HG03097 (cell line): Measurements from ENCODE around the gene DYNLT1.
"Not testable (repeated sequence)": the region's sequence is repeated elsewhere in the genome, so short reads cannot be mapped to it uniquely, and the experiment has no call there.

Experiments used
- ATAC-seq: cut with Tn5 transposase; IDR thresholded peaks from one replicate; pipeline ENCODE4 v1.9.1; 2021; ENCODE audit not compliant: unreplicated experiment, low FRiP score

The DYNLT1 gene

DNA sequence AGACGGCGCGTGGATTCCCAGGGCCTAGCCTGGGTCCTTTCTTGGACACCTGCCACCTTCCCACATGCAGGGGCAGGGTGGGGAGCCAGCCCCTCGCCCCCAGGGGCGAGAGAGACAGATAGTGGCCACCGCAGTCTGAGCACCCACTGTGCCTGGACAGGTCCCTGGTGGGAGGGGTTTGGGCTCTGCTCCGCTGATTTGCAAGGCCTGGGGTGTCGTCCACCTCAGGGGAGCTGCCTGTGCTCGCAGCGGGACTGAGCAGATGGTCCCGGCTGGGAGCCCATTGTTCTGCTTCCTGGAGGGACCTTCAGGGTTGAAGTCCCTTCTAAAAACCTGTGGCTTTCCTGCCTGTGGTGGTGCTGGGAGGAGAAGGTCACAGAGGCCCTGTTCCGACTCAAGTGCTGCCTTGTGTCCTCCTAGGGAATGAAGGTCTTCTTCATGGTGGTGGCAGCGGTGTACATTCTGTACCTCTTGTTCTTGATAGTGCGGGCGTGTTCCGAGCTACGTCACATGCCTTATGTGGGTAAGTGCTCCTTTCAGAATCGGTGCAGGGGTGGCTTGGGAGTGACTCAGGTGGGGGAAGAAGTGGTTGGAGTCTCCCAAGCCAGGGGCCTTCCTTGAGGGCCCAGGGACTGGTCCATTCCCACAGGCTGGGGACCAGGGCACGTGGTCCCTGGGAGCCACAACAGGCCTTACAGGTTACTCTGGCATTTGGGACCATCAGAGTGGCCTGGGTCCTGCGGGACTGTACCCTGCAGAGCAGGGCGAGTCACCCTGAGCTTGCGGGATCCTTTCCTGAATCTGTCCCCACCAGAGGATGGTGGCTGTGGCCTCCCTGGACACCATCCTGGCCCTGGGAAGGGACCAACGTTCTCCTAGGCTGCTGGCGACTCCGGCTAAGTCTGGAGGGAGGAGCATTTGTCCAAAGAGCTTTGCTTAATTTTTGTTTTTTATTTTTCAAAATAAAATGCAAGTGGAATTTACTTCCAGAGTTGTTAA is 19.6 kb downstream of the DYNLT1 start:
- ATAC-seq: no peak

- no peak for ATAC-seq
These were observed 21.9 kb downstream of the DYNLT1 start for GRCh38 chr6:158622545-158623190.

DNA sequence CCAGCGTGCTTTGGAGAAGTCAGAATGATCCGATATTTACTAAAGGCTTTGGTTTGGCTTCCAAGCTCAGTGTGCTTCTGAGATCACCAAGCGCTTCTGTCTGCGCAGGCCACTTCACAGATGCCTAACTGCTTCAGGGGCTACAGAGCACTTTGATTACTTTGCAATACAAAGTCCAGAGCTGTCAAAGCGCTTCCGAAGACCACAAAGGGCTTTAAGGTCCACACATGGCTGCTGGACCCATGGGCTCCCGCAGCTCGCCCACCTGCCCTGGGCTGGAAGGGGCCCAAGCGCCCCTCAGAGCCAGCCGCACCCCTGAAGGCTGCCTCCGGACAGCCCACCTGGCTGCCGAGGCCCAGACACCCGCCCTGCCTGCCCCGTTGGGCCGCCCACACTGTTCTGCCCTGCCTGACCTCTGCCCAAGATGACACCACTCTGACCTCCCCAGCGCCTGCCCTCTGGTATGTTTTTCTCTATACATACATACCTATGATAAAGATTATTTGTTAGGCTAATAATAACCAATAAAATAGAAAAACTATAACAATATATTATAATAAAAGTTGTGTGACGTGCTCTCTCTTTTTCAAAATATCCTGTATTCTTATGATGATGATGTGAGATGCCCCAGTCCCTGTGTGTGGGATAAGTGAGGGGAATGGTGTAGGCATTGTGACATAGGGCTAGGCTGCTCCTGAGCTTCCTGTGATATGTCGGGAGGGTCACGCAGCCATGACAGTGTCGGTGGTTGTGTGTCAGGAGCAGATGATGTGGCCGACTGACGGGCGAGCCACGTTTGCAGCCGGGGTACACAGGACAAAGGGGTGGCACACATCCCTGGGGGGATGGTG is 22.6 kb downstream of the DYNLT1 start:
- no peak for ATAC-seq

DNA sequence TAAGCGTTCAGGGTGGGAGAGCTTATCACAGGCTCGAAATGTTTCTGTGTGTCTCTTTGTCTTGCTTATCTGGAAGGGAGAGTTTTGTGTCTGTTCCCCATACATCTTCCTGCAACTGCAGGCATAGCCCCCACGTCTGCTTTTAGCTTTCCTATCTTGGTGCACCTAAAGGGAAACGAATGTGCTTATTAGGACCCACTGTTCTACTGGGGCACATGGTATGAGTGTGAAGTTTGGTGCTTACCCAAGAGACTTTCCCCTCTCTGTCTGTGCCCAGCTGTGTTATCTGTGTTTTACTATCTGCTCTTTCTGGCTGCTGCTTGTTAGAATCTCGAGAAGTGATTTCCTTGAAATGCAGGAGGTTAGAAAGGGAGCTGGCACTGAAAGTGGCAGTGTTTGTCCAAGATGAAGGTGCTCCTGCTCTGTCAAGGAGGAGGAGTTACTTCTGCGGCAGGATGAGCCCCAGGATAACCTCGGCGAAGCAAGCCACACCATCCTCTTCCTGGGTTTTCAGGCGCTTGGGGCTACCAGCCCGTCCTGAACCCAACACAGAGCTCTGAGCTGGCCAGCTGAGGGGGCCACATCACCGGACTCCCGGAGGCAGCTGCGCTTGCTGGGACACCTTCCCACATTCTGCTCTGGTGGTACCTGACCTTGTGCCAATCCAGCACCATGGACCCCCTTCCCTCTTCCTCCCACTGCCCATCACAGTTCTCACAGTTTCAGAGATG is 23.4 kb downstream of the DYNLT1 start:
- ATAC-seq: no peak

GRCh38 chr6:158619922-158620801 is 24.4 kb downstream of the DYNLT1 start:
- no peak for ATAC-seq

DNA sequence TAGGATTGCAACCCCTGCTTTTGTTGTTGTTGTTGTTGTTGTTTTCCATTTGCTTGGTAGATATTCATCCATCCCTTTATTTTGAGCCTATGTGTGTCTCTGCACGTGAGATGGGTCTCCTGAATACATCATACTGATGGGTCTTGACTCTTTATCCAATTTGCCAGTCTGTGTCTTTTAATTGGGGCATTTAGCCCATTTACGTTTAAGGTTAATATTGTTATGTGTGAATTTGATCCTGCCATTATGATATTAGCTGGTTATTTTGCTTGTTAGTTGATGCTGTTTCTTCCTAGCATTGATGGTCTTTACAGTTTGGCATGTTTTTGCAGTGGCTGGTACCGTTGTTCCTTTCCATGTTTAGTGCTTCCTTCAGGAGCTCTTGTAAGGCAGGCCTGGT is 26.3 kb downstream of the DYNLT1 start:
- ATAC-seq: not testable (repeated sequence)

- ATAC-seq: not testable (repeated sequence)
These were observed 29.9 kb downstream of the DYNLT1 start for GRCh38 chr6:158614606-158615005.

- no peak for ATAC-seq
These were observed 32.8 kb downstream of the DYNLT1 start for GRCh38 chr6:158611541-158612370.

GRCh38 chr6:158611039-158611438 is 33.5 kb downstream of the DYNLT1 start:
- ATAC-seq: no peak

- no peak for ATAC-seq
These were observed 34.1 kb downstream of the DYNLT1 start for GRCh38 chr6:158610319-158610968.

DNA sequence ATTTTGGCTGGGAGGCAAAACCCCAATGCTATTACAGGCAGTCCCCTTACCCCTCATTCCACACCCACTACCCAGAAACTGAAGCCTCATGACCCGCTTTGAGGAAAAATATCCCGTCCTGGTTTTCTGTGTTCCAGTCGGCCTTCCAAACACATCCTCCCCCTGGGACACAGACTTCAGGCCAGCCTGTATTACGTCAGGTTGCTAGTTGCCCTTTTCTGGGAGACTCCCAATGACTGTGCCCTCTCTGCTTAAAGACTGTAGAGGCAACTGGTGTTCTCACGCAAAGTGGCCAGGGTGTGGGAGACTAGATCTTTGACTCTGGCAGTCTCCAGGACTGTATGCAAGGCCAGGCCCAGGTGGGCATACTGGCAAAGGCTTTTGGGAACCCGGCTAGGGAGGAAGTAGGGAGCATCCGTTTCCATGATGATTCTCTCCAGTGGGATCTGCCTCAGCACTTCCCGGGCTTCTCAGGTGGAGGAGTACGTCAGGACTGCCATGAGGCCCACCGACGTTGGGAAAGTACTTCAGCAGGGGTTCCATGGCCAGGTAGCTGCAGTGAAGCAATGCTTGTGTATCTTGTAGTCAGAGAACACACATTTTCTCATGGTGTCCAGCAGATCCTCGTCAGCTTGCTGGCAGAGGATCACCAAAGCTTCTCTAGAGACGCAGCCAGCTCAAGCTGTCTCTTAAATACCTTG is 34.9 kb downstream of the DYNLT1 start:
- ATAC-seq: no peak

DNA sequence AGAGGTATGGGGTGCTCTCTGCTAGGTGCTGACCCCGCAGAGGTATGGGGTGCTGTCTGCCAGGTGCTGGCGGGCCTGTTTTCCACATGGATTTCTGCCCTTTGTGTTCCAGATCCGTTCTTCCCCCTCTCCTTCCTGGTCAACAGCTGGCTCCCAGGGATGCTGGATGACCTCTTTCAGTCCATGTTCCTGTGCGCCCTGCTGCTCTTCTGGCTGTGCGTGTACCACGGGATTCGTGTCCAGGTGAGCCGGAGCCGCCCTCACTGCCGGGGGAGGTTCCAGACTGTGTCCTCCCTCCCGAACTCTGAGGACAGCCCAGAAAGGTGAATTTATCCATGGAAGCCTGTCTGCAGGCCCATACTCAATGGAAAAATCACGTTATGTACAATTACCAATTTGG is 36.3 kb downstream of the DYNLT1 start:
- ATAC-seq: no peak

- no peak for ATAC-seq
These were observed 37.0 kb downstream of the DYNLT1 start for GRCh38 chr6:158607411-158608170.

DNA sequence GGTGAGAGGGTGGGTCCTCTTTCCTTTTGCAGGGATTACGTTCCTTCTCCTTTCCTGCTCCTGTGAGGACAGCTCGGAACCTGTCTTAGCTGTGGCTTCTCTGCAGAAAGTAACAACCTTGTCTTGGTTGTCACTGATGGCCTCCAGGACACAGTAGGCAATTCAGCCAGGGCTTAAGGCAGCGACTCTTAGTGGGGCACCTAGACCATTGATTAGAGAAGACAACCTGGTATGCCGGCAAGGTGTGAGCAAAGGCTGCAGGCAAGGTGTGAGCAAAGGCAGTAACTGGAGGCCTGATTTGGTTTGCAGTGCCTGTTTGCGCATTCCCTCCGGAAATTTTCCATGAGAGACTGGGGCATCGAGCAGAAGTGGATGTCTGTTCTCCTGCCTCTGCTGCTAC is 37.6 kb downstream of the DYNLT1 start:
- ATAC-seq: no peak

DNA sequence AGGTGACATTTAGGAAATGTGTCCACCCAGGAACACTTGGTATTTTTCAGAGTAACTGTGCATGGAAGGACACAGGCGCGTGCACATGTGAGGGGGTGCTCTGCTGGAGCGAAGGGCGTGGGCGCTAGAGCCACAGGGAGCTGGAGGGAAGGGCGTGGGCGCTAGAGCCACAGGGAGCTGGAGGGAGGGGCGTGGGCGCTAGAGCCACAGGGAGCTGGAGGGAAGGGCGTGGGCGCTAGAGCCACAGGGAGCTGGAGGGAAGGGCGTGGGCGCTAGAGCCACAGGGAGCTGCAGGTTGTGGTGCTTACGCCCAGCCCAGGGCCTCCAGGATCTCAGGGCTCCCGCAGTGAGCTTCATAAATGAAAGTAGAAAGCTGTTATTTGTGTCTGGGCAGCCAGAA is 38.5 kb downstream of the DYNLT1 start:
- ATAC-seq: not testable (repeated sequence)

DNA sequence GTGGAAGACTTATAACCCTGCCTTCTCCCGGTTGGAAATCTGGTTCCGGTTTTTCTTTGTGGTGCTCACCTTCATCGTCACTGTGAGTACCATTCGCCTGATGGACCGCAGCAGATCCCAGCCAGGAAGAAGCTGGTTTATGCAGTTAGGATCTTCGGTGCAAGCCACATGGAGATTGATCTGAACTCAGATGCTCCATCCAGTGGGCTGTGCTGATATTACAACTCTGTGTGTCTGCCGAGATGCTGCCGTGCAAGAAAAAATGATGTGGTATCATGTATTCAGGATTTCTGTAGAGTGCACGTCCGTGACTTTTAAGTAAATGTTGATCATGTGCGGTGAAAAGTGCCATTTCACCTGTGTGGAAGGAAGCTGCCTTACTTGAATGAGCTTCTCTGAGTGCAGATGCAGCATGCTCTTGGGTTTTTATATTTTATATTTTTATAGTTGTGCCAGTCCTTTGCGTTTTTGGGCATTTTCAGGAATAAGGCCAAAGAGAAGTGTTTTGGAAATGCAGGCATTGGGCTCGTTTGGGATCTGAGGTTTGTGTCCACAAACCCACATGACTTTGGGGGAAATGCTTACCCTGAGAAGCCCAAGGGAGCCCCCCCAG is 39.2 kb downstream of the DYNLT1 start:
- no peak for ATAC-seq
